Mucosa of descending colon (tissue), 3 donors: ENCODE results near the gene ISOC2. TPM values are rescaled to one million over a fixed set of nuclear protein-coding genes. Genes with fewer than 3 reads are reported as not detected.
A peak's percentile ranks its signal among the peaks of the same experiment; 100 is the strongest.

Experiments used
- ATAC-seq: fragments of 200-7000 bp; cut with Tn5 transposase; one replicate; pipeline ENCODE4 v1.9.1; 2020; ENCODE audit warnings: mild to moderate bottlenecking, moderate library complexity
- DNase-seq, 3 donors: peaks; one replicate each; pipeline ENCODE4 v3.0.0-alpha.2; 2020
- H3K36me3 ChIP-seq: fragments of 200-600 bp; one replicate; pipeline ENCODE4 v1.8.0; 2021; ENCODE audit warnings: low read depth, mild to moderate bottlenecking
- H3K4me1 ChIP-seq: fragments of 200-600 bp; one replicate; pipeline ENCODE4 v1.8.0; 2021; ENCODE audit warnings: low read depth, mild to moderate bottlenecking
- H3K4me3 ChIP-seq: fragments of 200-600 bp; one replicate; pipeline ENCODE4 v1.8.0; 2021; ENCODE audit warnings: mild to moderate bottlenecking
- H3K9me3 ChIP-seq: fragments of 200-600 bp; one replicate; pipeline ENCODE4 v1.8.0; 2021; ENCODE audit warnings: mild to moderate bottlenecking
- intact Hi-C, 2 donors: fragments of 100-400 bp; cut with DNase I in 1 of 2; cut with micrococcal nuclease in 1 of 2; formaldehyde crosslinking; loops; one replicate each; pipeline versions ENCODE4 v1.11.0 to v1.11.1; 2022; cut with DNase I, micrococcal nuclease
- total RNA-seq, 3 donors: library from RNA; stranded (reverse); fragmentation: NEBNext Ultra II Directional in 2 of 3; extraction: Animal tissue kit (Norgen Biotek cat#: 25700) in 2 of 3; gene quantifications; one replicate each; pipeline versions ENCODE4 v1.2.1 to v1.2.4, GENCODE V29; 2021 to 2023
- TF ChIP-seq, protein P1 (sequence below): fragments of 200-600 bp; IDR thresholded peaks from one replicate; pipeline ENCODE4 v1.8.0; 2022; ENCODE audit warnings: antibody characterized with exemption, mild to moderate bottlenecking
- donor health status: DM: no; HTN: no; CAD: no; lungs with moderate emphysema.
- donor health status: DM: no; HTN: no; CAD: no.
- donor health status: DM: no; HTN: yes; CAD: no.

The ISOC2 gene
- total RNA-seq, 3 donors from 2014 or later, result 65.8 to 88.4 (median 86.9) TPM

DNA sequence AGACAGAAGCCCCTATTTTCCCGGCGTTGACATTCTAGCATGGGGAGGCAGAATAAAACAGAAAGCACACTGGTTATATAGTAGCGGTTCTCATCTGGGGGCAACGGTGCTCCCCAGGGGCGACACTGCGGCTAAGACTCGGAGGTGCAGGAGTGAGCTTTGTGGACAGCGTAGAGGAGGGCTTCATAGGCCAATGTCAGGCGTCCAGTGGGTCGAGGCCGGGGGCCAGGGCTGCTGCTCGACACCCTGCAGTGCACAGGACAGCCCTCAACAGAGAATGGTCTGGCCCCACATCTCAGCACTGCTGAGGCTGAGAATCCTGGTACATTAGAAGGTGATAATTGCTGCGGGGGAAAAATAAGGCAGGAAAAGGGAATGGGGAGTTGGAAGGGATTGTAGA is 16.5 kb upstream of the ISOC2 start:
- TF ChIP-seq, protein P1, sequence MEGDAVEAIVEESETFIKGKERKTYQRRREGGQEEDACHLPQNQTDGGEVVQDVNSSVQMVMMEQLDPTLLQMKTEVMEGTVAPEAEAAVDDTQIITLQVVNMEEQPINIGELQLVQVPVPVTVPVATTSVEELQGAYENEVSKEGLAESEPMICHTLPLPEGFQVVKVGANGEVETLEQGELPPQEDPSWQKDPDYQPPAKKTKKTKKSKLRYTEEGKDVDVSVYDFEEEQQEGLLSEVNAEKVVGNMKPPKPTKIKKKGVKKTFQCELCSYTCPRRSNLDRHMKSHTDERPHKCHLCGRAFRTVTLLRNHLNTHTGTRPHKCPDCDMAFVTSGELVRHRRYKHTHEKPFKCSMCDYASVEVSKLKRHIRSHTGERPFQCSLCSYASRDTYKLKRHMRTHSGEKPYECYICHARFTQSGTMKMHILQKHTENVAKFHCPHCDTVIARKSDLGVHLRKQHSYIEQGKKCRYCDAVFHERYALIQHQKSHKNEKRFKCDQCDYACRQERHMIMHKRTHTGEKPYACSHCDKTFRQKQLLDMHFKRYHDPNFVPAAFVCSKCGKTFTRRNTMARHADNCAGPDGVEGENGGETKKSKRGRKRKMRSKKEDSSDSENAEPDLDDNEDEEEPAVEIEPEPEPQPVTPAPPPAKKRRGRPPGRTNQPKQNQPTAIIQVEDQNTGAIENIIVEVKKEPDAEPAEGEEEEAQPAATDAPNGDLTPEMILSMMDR, result no peak
- intact Hi-C loops, result no loop called here
- Histone ChIP-seq H3K4me1 (peaks cover 12% of the 10 kb centered on the region), H3K36me3 (no peaks in the 10 kb centered on the region), H3K9me3 (no peaks in the 10 kb centered on the region), H3K4me3 (no peak overlapping the region)
- no peak for ATAC-seq
- peak in 1 of 3 donors; percentile 55 for DNase-seq

DNA sequence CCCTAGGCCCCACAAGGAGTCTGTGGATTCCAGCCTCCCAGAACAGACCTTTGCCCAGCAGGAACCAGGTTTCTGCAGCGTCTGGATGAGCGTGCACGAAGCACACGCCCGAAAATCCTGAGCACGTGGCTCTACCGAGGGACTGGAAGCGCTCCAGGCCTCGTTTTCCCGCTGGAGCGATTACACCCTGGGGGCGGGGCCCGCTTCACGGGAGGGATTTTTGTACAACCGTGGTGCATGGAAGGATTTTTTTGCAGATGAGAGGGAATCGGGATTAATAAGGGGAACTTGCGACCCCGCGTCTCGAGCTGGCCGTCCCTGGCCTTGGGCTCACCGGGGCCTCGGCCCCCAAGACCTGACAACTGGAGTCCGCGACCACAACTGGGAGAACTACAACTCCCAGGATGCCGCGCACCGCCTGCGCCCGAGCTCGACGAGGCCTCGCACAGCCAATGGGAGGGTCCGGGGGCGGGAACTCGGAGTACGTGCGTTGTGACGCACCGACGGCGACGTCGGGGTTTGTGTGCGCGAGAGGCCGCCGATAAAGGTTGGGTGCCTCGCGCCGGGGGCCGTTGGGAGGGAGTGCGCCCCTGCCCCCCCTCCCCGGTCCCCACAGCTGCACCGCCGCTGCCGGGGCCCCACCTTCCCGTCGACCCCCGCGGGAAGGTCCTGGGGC is 14.8 kb upstream of the ISOC2 start, which contains the start of gene ZNF628:
Gene ZNF628, plus strand, starts transcription at position 518 of the 676 bp plus-strand sequence. CDS start 3,294 bp downstream, outside the sequence.
- Histone ChIP-seq H3K9me3 (no peaks in the 10 kb centered on the region), H3K4me1 (peaks cover 12% of the 10 kb centered on the region), H3K4me3 (peak within 1 kb of the TSS; percentile 50), H3K36me3 (no peaks in the 10 kb centered on the region)
- TF ChIP-seq, protein P1, result no peak
- DNase-seq (peak; percentile 99 to 100 (median 99)), ATAC-seq (peak; percentile 97)
- intact Hi-C loops, result no loop called here

DNA sequence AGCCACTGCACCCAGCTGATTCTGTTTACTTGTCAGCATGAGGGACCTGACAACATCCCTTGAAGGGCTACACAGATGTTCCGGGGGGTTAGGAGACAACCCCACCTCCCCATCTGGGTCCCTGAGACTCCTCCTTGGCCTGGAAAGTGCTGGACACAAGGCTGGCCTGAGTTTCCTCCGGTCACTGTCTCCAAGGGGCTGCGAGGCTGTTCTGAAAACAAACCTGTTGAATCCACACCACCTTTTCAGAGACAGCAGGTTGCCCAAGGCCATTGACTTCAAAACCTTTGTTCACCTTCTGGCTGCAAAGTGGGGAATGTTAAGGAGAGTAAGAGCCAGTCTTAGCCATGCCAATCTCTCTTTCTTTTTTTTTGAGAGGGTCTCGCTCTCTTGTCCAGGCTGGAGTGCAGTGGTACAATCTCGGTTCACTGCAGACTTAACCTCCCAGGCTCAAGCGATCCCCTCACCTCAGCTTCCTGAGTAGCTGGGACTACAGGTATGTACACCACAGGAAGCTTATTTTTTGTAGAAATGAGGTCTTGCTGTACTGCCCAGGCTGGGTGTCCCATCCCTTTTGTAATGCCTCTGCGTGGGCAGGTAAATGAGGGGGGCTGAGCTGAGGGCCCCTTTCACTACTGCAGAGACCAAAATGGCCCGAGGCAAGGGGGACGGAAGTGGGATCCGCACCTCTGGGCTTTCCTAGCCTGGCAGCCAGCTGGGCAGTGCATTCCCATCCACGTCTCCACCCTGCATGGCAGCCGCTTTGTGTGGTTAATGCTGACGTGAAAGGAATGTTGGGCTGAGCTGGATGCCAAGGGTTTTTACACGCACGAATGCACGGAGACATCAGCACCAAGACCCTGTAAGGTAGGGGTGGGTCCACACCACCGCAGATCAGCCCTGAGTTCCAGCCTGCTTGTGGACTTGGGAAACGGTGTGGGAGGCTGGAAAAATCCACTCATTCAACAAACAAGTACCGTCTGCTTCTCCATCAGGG is 13.1 kb upstream of the ISOC2 start:
- Histone ChIP-seq H3K4me1 (peaks cover 12% of the 10 kb centered on the region), H3K4me3 (no peak overlapping the region), H3K36me3 (no peaks in the 10 kb centered on the region), H3K9me3 (no peaks in the 10 kb centered on the region)
- peak in 2 of 3 donors; percentile 23 to 58 for DNase-seq
- intact Hi-C loops, result no loop called here
- TF ChIP-seq, protein P1, result no peak
- ATAC-seq, result no peak

DNA sequence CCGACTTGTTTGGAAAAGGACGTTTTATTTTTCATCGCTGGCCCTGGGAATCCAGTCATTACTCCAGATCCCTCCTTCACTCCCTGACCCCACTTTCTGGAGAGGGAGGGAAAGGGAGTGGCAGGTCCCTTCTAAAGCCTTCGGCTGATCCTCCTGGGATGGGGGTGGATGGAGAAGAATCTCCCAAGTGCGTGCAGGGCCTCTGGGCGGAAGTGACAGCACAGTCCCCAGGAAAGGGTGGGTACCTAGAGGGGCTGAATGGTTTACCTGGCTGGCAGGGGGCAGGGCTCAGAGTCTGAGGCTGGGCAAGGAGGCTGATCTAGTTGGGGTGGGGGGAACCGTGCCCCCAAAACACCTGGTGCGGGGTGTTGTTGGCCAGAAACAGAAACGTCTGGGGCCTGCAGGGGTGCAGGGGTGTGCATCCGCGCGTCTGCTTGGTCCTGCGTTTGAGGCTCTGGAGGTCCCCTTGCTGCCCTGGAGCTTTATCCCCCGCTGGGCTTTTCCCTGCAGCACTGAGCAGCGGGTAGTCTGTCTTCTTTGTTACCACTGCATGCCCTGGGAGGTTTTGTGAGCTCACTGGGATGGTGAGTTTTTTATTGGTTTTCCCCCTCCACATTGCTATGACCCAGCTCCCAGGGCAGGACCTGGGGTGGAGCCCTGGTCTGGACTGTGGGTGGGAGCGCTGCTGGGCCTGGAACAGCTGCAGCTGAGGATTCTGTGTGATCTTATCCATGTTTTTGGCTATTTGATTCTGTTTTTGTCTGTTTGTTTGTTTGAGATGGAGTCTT is 12.0 kb upstream of the ISOC2 start:
- no peak for DNase-seq
- Histone ChIP-seq H3K36me3 (no peaks in the 10 kb centered on the region), H3K4me3 (no peak overlapping the region), H3K9me3 (no peaks in the 10 kb centered on the region), H3K4me1 (peaks cover 12% of the 10 kb centered on the region)
- TF ChIP-seq, protein P1, result no peak
- intact Hi-C loops, result no loop called here
- no peak for ATAC-seq

DNA sequence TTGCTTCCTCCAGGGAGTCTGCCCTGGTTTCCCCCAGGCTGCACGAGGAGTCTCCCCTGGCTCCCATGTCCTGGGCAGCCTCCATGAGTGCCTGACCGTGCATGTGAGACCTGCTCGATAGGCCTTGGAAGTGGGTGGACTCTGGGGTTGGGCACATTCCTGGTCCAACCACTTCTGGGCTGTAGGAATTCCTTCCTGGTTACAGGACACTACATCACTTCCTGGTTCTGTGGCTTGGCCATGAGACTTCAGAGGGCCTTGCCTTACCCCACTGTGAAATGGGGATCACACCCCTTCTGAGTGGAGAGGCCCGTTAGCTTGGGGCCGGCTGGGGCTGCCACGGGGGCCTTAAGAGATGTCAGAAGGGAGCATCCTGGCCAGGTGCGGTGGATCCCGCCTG is 11.0 kb upstream of the ISOC2 start:
- Histone ChIP-seq H3K36me3 (no peaks in the 10 kb centered on the region), H3K4me3 (no peak overlapping the region), H3K9me3 (no peaks in the 10 kb centered on the region), H3K4me1 (peaks cover 12% of the 10 kb centered on the region)
- DNase-seq (no peak), ATAC-seq (peak; percentile 10)
- intact Hi-C loops, result no loop called here
- TF ChIP-seq, protein P1, result no peak
